HG02938 (cell line): Measurements from ENCODE around the gene NDST3.

Source experiments
- ATAC-seq: cut with Tn5 transposase; IDR thresholded peaks from one replicate; pipeline ENCODE4 v1.9.1; 2021; ENCODE audit warnings: mild to moderate bottlenecking, moderate library complexity; ENCODE audit not compliant: unreplicated experiment

Gene NDST3

GRCh38 chr4:118077767-118078105 lies 43.5 kb downstream of the NDST3 start:
- ATAC-seq, result no peak

GRCh38 chr4:118081434-118081833 lies 47.1 kb downstream of the NDST3 start:
- no peak for ATAC-seq

DNA sequence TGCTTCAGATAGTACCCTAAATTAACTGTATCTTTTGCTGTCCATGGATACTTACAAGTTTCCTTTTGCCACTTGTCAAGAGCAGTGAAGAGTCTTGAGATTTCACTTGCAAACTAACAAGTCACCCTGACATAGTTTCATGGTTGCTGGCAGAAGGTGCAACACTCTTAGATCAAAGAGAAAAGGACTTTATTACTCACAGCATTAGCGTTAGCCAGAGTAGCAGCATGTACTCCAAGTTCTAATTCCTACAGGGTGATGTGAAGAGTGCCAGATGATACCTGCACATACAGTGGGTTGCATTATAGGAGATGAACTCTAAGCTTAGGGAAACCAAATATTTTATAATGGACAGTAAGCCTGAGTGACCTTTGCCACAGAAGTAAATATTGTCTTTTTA lies 47.9 kb downstream of the NDST3 start:
- no peak for ATAC-seq

GRCh38 chr4:118085700-118086099 lies 51.4 kb downstream of the NDST3 start:
- no peak for ATAC-seq

- ATAC-seq, result no peak
Observed at GRCh38 chr4:118086344-118086743, 52.1 kb downstream of the NDST3 start.

GRCh38 chr4:118087366-118087765 lies 53.1 kb downstream of the NDST3 start:
- no peak for ATAC-seq

GRCh38 chr4:118099106-118099505 lies 64.8 kb downstream of the NDST3 start:
- no peak for ATAC-seq

DNA sequence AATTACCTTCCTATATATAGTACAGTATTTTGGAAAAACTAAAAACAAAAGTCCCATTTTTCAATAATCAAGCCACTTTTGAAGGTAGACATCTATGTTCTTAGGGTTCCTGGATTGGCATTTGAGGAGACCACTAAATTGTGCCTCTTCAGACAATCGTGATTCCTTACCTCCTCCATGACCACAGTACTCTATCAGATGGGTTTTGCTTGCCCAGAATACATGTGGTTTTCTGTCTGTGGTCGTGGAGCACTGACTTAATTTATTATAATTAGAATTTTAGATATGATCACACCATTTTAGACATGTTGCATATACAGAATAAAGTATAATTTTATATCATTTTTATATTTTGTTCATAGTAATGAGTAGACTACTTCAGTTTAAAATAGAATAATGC lies 67.9 kb downstream of the NDST3 start:
- ATAC-seq, result no peak

DNA sequence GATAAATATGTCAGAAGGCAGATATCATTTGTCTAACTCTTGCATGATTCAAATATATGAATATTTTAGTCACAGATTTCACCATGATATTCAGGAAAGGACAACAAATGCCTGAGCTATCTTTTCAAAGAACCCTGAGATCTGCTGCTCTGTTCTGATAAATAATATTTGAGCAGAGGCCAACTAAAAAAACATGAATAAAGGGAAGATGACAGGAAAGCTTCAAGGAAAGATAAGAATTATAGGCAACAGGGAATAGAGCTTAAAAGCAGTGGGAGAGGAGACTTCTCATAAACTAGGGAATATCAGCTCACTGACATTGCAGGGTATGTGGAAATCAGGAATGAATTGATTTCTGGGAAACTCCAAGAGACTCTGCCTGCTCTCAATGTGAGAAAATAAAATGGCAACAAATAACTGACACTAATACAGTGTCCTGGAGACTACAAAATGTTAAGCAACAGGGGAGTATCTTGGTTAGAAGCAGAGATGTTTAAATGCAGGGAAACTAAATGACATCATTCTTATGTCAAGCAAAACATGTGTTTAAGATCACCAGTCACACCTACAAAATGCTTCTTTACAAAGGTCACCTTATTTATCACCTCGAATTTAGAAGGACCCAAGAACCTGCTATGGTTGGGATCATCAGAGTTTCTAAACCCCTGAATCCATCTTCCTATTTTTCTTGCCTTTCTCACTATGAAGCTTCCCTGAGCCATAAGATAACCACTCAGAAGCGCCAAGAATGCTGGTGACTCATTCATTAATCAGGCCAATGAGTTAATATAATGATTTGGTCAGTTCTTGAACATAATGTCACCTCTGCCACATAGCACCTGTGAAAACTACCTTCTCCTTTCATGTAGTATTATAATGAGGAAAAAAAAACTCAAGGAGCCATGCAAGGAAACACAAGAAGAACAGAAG lies 78.1 kb downstream of the NDST3 start:
- ATAC-seq, result no peak

DNA sequence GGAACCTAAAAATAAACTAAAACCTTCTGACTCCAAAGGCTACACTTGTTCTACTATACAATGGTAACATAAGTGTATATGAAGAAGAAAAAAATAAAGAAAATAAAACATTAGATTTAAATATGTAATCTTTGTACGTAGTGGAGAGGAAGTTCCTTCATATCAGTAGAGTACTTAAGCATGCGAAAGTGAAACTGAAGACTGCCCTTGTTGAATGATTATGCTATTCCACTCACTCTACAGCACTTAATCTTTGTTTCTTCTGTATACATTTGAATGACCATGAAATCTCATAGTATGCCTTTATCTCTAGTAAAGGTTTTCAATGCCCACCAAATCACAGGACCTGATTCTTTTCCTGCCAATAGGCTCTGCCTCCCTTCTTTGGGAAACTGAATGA lies 78.9 kb downstream of the NDST3 start:
- peak; percentile 98 for ATAC-seq

GRCh38 chr4:118114720-118115119 lies 80.4 kb downstream of the NDST3 start:
- no peak for ATAC-seq

GRCh38 chr4:118120120-118120760 lies 86.0 kb downstream of the NDST3 start:
- no peak for ATAC-seq

DNA sequence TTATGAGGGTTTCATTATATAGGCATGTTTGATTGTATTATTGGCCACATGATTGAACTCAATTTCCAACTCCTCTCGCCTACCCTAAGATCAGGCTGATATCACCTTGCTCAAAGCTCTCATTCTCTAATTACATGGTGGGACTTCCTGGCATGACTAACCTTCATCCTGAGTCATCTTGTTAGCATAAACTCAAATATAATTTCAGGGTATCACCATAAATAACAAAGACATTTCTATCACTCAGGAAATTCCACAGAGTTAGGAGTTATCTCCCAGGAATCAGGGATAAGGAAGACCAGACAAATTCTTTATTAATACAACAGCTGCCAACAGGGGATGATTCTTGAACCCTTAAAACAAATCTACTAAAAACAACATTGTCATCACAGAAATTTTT lies 90.7 kb downstream of the NDST3 start:
- no peak for ATAC-seq

DNA sequence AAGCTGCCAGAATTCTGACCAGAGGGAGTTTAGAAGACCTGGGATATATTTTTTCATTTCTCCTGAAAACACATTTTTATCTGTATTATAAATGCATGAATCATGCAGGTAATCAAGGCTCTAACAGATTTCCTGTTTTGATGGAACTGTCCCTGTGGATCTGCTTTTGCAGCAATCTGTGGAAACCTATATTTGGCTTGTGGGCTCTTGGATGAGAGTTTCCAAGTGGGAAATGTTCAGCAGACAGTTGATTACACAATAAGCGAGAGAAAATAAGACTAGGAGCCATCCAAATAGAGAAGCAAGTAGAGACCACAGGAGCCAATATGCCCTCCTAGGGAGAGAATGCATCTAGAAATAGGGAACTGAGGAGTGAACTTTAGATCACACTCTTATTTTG lies 105.0 kb downstream of the NDST3 start:
- no peak for ATAC-seq

DNA sequence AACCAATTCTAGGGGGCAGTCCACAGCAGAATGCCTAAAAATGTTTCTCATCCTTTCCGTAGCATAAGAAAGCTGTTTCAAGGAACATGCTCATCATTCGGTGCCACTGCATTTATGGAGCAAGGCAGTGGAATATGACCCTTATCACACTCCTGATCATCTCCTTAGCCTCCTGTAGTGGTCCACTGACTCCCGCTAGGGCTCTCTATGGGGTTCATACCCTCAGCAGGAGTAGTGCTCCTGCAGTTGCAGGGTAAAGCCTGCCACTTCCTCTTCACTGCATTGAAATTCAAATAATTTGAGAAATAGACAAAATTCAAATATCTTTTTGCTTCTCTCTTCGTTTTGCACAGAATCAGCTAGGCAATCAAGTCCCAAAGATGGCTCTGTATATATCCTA lies 107.0 kb downstream of the NDST3 start:
- ATAC-seq, result no peak

DNA sequence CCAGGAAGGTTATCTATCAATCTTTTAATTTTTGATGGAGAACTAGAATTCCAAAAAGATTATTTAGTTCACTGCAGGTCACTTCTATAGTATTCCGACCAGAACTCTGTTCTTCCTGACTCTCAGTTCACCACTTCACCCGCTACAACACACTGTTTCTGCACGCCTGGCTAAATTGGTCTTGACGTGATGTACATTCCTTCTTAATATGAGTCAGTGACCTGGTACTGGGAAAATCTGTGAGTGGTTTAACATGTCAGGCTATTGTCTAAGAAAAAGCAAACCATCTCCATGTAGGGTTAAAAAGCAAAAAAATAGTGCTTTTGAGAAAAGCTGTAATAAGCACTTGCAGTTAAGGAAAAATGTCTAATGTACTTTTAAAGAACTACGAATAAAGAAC lies 120.4 kb downstream of the NDST3 start:
- ATAC-seq, result no peak

DNA sequence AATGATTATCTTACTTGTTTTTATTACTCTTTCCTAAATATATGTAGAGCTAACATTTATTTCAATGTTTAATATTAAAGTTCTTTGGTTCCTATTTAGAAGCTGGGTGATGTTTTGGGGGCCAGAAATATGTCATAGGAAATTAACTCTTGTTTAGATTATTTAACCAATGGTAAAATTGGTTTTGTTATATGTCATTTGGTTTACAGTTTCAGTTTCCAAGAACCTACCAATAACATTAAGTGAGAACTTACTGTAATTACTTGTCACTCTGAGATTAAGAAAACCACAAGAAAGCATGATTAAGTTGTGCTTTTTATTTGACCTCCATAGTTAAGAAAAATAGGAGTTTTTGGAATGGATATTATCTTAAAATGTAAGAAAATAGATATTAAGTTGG lies 121.2 kb downstream of the NDST3 start:
- ATAC-seq, result peak; percentile 54

DNA sequence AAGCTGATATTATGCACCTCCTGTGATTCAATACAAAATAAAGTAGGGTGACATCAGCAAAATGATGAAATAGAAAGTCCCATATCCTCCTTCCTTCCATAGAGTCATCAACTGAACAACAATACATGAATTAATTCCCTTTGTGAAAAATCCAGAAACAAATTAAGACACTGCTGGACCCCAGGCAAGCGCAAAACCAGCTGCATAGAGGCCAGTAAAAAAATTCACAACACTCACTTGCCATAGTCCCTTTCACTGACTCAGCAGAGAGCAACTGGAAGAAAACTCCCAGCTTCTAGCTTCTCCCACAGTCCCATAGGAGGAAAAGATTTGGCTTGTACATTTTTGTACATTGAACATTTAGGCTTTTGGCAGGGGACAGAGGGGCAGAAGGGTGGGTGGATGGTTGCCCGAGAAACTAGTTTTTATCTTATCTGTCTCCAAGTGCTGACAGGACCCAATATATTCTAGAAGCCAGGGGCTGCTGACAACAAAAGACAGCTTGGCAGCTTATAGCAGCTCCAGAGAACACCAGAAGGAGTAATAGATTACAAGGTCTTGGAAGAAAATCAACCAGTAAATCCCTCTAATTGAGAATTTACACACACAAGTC lies 124.6 kb downstream of the NDST3 start:
- ATAC-seq, result no peak

DNA sequence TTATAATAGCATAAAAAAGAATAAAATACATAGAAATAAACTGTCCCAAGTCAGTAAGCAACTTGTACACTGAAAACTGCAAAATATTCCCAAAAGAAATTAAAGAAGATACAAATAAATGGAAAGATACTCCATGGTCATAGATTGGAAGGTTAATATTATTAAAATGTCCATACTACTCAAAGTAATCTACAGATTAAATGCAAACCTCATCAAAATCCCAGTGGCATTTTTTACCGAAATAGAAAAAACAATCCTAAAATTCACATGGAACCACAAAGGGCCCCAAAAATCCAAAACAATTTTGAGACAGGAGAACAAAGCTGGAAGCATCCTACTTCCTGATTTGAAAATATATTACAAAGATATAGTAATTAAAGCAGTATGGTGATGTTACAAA lies 133.0 kb downstream of the NDST3 start:
- ATAC-seq, result no peak

DNA sequence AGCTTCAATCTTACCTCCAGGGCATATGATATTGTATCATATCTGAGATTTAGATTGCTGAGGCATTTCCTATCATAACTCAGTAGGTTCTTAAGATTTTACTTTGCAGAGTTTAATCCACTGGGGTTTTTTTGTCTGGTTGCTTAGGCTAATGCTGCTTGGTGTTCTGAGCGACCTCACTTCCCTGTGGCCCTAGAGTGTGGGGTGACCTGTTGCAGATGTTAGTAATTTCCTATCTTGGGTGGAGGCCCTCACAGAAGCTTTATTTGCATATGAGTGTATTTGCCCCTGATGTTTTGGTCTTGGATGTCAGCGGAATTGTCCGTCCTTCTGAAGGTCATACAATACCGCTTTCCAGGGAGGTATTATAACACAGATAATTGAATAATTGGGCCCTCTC lies 137.1 kb downstream of the NDST3 start:
- no peak for ATAC-seq

DNA sequence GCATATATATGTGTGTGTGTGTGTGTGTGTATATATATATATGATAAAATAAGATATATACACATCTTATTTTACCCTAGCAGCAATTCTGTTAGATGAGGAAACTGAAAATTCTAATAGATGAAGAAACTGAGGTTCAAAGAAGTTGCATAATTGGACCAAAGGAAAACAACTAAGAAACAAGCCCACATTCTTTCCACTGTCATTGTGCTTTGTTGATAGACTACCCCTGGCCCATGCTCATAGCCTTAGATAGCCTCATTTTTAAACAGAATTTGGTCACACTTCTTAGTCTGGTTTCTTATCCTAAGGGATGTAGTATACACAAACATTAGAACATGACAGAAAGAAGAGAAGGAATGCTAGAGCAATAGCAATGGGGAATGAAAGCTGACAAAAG lies 138.8 kb downstream of the NDST3 start:
- ATAC-seq, result no peak
